Fibroblast of lung (primary cell): ENCODE results near the gene EGLN1. TPM values are rescaled to one million over a fixed set of nuclear protein-coding genes. Genes with fewer than 3 reads are reported as not detected.
"Not testable (repeated sequence)": the region's sequence is repeated elsewhere in the genome, so short reads cannot be mapped to it uniquely, and the experiment has no call there.

ENCODE experiments used
- DNase-seq, 2 donors: peaks; one replicate each; pipeline versions ENCODE4 v3.0.0 to v3.0.0-alpha.2; 2010; ENCODE audit warnings: low read depth in 2 of 2
- H2AFZ ChIP-seq: 2 replicates; pipeline ENCODE4 v1.5.1; 2012; ENCODE audit warnings: low read length, control low read depth, inconsistent platforms
- H3K27ac ChIP-seq: 2 replicates; pipeline ENCODE4 v1.5.1; 2011; ENCODE audit warnings: low read length, control low read depth; ENCODE audit not compliant: insufficient read depth
- H3K27me3 ChIP-seq: 2 replicates; pipeline ENCODE4 v1.5.1; 2011; ENCODE audit warnings: mild to moderate bottlenecking, low read length; ENCODE audit not compliant: control insufficient read depth, insufficient read depth
- H3K36me3 ChIP-seq: 2 replicates; pipeline ENCODE4 v1.5.1; 2011; ENCODE audit warnings: low read length; ENCODE audit not compliant: control insufficient read depth, insufficient read depth
- H3K4me1 ChIP-seq: 2 replicates; pipeline ENCODE4 v1.5.1; 2011; ENCODE audit warnings: low read length; ENCODE audit not compliant: control insufficient read depth, insufficient read depth; ENCODE audit errors: extremely low read depth
- H3K4me2 ChIP-seq: 2 replicates; pipeline ENCODE4 v1.5.1; 2011; ENCODE audit warnings: low read length, control low read depth; ENCODE audit not compliant: insufficient read depth; ENCODE audit errors: extremely low read depth
- H3K4me3 ChIP-seq, 4 experiments: fragments of 200-600 bp in 1 of 4; sonication (generic) in 1 of 4; replicated peaks in 1 of 4; 2 replicates each; pipeline ENCODE4 v1.5.1; 2011 to 2016; ENCODE audit warnings: low read length in 4 of 4, low read depth in 3 of 4, mild to moderate bottlenecking in 3 of 4, control low read depth in 2 of 4, inconsistent platforms in 1 of 4, mixed read lengths in 1 of 4; ENCODE audit not compliant: insufficient read depth in 1 of 4; ENCODE audit errors: control extremely low read depth in 1 of 4
- H3K79me2 ChIP-seq: 2 replicates; pipeline ENCODE4 v1.5.1; 2012; ENCODE audit warnings: mild to moderate bottlenecking, low read length, inconsistent platforms; ENCODE audit not compliant: control insufficient read depth, insufficient read depth
- H3K9ac ChIP-seq: 2 replicates; pipeline ENCODE4 v1.5.1; 2011; ENCODE audit warnings: mild to moderate bottlenecking, low read length, control low read depth; ENCODE audit not compliant: insufficient read depth
- H3K9me3 ChIP-seq: 2 replicates; pipeline ENCODE4 v1.5.1; 2012; ENCODE audit warnings: low read depth, low read length; ENCODE audit not compliant: control insufficient read depth, insufficient read depth
- H4K20me1 ChIP-seq: 2 replicates; pipeline ENCODE4 v1.5.1; 2011; ENCODE audit warnings: low read length; ENCODE audit not compliant: control insufficient read depth, insufficient read depth; ENCODE audit errors: extremely low read depth
- CTCF ChIP-seq, 2 donors: IDR thresholded peaks in 1 of 2; conservative IDR thresholded peaks in 1 of 2; 1 replicate in 1 of 2; 2 replicates in 1 of 2; pipeline ENCODE4 v1.5.1; 2011 to 2012; ENCODE audit warnings: low read length in 2 of 2, control low read depth in 1 of 2, inconsistent platforms in 1 of 2, low read depth in 1 of 2, mild to moderate bottlenecking in 1 of 2
- EZH2 ChIP-seq: IDR thresholded peaks from 2 replicates; pipeline ENCODE4 v1.5.1; 2012; ENCODE audit warnings: low read length, control low read depth, mild to moderate bottlenecking; ENCODE audit errors: missing control alignments
- polyA minus RNA-seq: library from RNA; depleted of rRNA, polyadenylated mRNA; stranded (reverse); fragments of >200 nt; gene quantifications from 2 replicates; pipeline ENCODE4 v1.2.3, GENCODE V29; 2011; ENCODE audit warnings: low replicate concordance
- polyA plus RNA-seq, 2 donors: library from polyadenylated mRNA; depleted of rRNA in 1 of 2; stranded (reverse) in 1 of 2; unstranded in 1 of 2; fragments of >200 nt; gene quantifications; 2 replicates each; pipeline ENCODE4 v1.2.1, GENCODE V29; 2011 to 2012; ENCODE audit warnings: missing spikeins in 1 of 2
- total RNA-seq: library from RNA; depleted of rRNA; stranded (reverse); fragments of >200 nt; gene quantifications from 2 replicates; pipeline ENCODE4 v1.2.1, GENCODE V29; 2014

EGLN1 gene
- total RNA-seq (47.8 and 50.9 TPM in 2 replicates), polyA plus RNA-seq (28.0 and 49.3 TPM in 2 replicates), polyA minus RNA-seq (3.0 and 3.9 TPM in 2 replicates)
- 17.1 and 31.6 TPM in 2 replicates for polyA plus RNA-seq (2012)

- no peaks in the 10 kb centered on the region for H4K20me1 ChIP-seq
- H3K9ac ChIP-seq = peak within 1 kb of the TSS; percentile 85
- H3K4me2 ChIP-seq = peak within 1 kb of the TSS; percentile 74
- no peaks in the 10 kb centered on the region for H3K36me3 ChIP-seq
- H3K4me3 ChIP-seq = peak within 1 kb of the TSS; percentile 65 to 95 (median 84)
- H3K4me1 ChIP-seq = peaks cover 4% of the 10 kb centered on the region
- DNase-seq = peak; percentile 88 to 89
- H3K9me3 ChIP-seq = no peaks in the 10 kb centered on the region
- H2AFZ ChIP-seq = peak within 1 kb of the TSS; percentile 87
- no peaks in the 10 kb centered on the region for H3K27me3 ChIP-seq
- H3K79me2 ChIP-seq = peaks cover 40% of the 10 kb centered on the region
- H3K27ac ChIP-seq = peak within 1 kb of the TSS; percentile 78
- TF ChIP-seq CTCF (conservative IDR thresholded peaks at IDR 0.05 in 1 of 2, IDR thresholded peaks at IDR 0.05 in 1 of 2; ENCODE audit: low read depth in 1 of 2, low read length in 2 of 2) (peak; percentile 9 to 20), EZH2 (no peak)
Observed at GRCh38 chr1:231421971-231422797, at the start of gene EGLN1. EGLN1 (minus strand) TSS chr1:231422287; CDS start chr1:231421888, 399 bp downstream.

- not testable (repeated sequence) for H3K9ac ChIP-seq, H3K36me3 ChIP-seq, H3K79me2 ChIP-seq, H3K27me3 ChIP-seq, DNase-seq, H3K4me1 ChIP-seq, H2AFZ ChIP-seq, H3K27ac ChIP-seq, H3K4me3 ChIP-seq, H3K4me2 ChIP-seq, H3K9me3 ChIP-seq, H4K20me1 ChIP-seq
Observed at GRCh38 chr1:231471500-231471899, 49.4 kb upstream of the EGLN1 start.

GRCh38 chr1:231471027-231471426, 48.9 kb upstream of the EGLN1 start:
- not testable (repeated sequence) for H2AFZ ChIP-seq, H3K9ac ChIP-seq, H3K79me2 ChIP-seq, H3K9me3 ChIP-seq, H3K4me2 ChIP-seq, H3K36me3 ChIP-seq, H3K27me3 ChIP-seq, H3K4me1 ChIP-seq, H4K20me1 ChIP-seq, H3K27ac ChIP-seq, H3K4me3 ChIP-seq, DNase-seq

- Histone ChIP-seq H3K36me3 (no peaks in the 10 kb centered on the region), H3K4me3 (no peak overlapping the region), H4K20me1 (no peaks in the 10 kb centered on the region), H3K9me3 (no peaks in the 10 kb centered on the region), H3K4me2 (no peak overlapping the region), H3K27me3 (no peaks in the 10 kb centered on the region), H3K27ac (no peak overlapping the region), H3K79me2 (no peaks in the 10 kb centered on the region), H3K4me1 (no peaks in the 10 kb centered on the region), H3K9ac (no peak overlapping the region), H2AFZ (no peak overlapping the region)
- TF ChIP-seq CTCF (conservative IDR thresholded peaks at IDR 0.05 in 1 of 2, IDR thresholded peaks at IDR 0.05 in 1 of 2; ENCODE audit: low read depth in 1 of 2, low read length in 2 of 2) (no peak), EZH2 (no peak)
- DNase-seq = no peak
Observed at GRCh38 chr1:231467986-231468385, 45.9 kb upstream of the EGLN1 start.
